Measurements from ENCODE around the gene B4GALNT4.

DNA sequence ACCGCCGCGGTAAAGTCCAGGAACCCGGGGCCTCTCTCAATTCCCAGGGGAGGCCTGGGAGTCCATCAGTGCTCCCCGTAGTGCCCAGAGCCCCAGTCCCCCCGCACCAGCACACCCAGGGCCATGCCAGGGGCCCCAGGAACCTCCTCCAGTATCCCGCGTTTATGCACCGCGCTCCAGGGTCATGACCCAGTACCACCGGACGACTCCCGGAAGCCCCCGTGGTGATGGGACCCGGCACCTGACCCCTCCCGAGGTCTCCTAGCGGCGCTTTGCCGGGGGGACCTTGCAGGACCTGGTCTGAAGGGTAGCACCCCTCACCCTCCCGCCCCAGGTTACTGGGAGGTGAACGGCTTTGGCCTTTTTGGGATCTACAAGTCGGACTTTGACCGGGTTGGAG, 11.2 kb downstream of the B4GALNT4 start:
- TF ChIP-seq POLR2A (IDR thresholded peaks at IDR 0.05) = no peak
- TF ChIP-seq, protein P1, sequence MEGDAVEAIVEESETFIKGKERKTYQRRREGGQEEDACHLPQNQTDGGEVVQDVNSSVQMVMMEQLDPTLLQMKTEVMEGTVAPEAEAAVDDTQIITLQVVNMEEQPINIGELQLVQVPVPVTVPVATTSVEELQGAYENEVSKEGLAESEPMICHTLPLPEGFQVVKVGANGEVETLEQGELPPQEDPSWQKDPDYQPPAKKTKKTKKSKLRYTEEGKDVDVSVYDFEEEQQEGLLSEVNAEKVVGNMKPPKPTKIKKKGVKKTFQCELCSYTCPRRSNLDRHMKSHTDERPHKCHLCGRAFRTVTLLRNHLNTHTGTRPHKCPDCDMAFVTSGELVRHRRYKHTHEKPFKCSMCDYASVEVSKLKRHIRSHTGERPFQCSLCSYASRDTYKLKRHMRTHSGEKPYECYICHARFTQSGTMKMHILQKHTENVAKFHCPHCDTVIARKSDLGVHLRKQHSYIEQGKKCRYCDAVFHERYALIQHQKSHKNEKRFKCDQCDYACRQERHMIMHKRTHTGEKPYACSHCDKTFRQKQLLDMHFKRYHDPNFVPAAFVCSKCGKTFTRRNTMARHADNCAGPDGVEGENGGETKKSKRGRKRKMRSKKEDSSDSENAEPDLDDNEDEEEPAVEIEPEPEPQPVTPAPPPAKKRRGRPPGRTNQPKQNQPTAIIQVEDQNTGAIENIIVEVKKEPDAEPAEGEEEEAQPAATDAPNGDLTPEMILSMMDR (IDR thresholded peaks at IDR 0.05) = no peak
- TF ChIP-seq EP300 (IDR thresholded peaks at IDR 0.05) = no peak
- no peak for TF ChIP-seq POLR2AphosphoS5 (IDR thresholded peaks at IDR 0.05)
